Measurements from ENCODE around the gene PPP3CB.
"Not testable (repeated sequence)": the region's sequence is repeated elsewhere in the genome, so short reads cannot be mapped to it uniquely, and the experiment has no call there.

Gene PPP3CB

DNA sequence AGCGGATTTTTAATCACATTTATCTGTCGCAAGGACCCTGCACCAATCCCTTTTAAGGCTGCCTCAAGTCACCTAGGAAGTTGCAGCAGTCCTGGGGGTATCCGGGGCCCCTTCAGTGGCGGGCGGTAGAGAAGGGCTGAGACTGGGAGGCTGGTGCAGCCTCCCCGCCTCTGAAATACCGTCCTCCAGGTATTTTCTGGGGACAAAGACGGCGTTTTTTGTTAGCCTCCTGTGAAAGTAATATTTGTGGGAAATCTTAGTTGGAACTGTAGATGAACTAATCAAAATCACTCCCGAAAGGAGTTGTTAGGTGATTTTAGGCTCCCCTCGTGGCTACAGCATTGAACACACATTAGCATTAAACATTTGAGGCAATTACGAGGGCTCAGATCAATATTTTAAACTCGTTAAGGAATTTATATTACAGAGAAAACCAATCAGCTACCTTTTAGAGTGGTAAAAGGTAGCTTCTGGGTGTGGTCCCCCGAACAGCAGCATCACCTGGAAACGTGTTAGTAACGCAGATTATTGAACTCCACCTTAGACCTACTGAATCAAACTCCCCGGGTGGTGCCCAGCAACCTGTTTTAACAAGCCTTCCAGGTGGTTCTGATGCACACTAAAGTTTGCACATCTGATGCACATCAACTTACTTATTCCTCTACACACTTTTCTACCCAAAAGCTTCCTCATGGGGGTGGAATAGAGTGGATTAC, 81.4 kb downstream of the PPP3CB start:
- no peak for DNase-seq (ENCODE audit: low read depth)

DNA sequence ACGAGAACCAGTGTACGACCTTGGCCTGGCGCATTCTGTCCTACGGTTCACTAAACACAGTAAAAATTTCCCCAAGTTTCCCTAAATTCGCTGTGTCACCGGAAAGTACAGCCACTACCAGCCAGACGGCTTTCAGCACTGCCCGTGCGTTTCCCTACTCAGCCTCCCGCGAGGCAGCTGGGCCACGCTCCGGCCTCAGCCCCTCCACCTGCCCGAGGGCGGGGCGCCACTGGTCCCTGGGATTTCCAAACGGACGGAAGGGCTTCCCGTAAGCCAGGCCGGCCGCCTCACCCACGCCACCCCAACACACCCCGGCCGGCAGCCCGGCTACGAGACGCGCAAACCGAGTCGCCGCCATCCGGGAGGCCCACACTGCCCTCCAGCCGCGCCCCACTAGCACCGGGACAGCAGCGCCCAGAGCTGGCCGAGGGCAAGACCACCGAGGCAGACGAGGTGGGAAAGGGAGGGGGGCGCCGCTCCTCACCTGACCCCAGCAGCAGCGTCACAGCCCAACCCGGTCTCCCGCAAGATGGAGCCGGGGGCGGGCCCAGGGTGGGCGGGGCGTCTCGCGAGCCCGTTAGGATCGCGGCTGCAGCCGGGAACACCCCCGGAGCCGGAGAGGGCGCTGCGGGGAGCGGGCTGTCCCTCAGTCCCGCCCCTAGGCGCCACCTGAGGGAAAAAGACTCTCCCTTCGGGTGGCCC, 82.1 kb downstream of the PPP3CB start, which contains the start of gene ANXA7:
Gene ANXA7 (minus strand): TSS at position 531 of the 702 bp plus-strand sequence. CDS start 13,202 bp downstream, outside the sequence.
- DNase-seq (ENCODE audit: low read depth): peak; percentile 89

DNA sequence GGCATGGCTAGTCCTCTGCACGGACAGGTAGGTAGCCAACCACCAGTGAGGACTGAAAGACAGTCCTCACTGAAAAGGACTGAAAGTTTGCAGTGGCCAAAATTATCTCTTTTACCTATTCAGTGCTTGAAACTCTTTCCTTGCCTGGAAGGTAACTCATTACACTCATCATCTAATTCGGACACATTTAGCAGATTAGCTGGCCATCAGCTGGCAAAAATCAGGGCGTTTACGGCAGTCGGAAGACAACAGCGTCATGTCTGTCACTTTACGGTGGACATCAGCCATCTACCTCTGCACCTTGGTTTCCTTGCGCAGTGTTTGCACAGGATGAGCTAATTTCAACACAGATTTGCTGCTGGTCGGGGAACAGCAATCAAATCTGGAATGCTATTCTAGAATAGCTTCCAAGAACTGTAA, 82.7 kb downstream of the PPP3CB start:
- DNase-seq (ENCODE audit: low read depth): peak; percentile 11

DNA sequence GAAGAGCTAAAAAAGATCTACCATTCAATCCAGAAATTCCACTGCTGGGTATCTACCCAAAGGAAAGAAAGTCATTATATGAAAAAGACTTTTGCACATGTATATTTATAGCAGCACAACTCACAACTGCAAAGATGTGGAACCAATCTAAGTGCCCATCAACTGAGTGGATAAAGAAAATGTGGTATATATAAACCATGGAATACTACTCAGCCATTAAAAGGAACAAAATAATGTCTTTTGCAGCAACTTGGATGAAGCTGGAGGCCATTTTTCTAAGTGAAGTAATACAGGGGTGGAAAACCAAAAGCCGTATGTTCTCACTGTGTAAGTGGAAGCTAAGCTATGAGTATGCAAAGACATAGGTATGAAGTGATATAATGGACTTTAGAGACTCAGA, 84.9 kb downstream of the PPP3CB start:
- DNase-seq (ENCODE audit: low read depth): no peak

DNA sequence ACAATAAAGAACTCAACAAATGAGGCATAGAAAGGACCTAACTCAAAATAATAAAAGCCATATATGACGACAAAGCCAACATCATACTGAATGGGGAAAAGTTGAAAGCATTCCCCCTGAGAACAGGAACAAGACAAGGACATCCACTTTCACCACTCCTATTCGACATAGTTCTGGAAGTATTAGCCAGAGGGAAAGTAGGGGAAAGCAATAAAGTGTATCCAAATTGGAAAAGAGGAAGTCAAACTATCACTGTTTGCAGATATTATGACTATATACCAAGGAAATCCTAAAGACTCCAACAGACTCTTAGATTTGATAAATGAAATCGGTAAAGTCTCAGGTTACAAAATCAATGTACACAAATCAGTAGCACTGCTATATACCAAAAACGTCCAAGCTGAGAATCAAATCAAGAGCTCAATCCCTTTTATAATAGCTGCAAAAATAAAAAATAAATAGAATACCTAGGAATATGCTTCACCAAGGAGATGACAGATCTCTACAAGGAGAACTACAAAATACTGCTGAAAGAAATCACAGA, 86.8 kb downstream of the PPP3CB start:
- DNase-seq (ENCODE audit: low read depth): no peak

DNA sequence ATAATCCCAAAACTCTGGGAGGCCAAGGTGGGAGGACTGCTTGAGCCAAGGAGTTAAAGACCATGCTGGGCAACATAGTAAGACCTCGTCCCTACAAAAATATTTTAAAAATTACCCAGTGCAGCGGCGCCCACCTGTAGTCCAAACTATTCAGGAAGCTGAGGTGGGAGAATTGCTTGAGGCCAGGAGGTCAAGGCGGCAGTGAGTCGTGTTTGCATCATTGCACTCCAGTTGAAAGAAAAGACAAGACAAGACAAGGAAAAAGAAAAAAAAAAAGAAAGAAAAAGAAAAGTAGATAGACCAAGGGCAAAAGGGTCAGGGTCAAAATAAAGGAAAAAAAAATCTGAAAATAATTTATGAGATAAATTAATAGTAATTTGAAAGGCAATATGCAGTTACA, 87.8 kb downstream of the PPP3CB start:
- no peak for DNase-seq (ENCODE audit: low read depth)

DNA sequence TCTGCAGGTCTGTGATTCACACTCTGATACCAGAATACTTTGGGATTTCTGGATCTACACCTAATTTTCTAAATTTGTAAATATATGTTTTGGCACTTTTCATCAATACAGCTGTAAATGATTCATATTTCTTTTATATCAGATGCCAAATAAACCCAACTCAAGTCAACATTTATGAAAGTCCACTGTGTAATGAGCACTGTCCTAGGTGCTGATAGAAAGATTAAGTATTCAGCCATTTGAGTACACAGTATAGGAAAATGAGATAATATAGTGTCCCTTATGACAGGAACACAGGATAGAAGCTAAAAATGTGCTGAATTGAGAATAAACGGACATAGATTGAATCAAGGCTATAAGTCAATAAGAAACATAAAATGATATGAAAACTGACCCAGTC, 88.3 kb downstream of the PPP3CB start:
- DNase-seq (ENCODE audit: low read depth): no peak

DNA sequence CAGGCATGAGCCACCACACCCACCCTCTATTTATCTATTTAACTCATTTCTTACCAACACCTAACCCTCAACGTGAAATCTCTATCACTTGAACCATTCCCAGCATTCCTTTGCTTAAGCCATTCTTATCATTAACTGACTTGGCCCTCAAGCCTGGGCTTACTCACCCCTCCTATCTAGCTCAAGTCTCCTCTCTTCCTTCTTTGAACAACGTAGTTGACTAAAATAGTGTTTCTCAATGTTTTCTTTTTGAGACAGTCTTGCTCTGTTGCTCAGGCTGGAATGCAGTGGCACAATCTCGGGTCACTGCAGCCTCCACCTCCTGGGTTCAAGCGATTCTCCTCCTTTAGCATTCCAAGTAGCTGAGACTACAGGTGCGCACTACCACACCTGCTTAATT, 89.0 kb downstream of the PPP3CB start:
- DNase-seq (ENCODE audit: low read depth): no peak

DNA sequence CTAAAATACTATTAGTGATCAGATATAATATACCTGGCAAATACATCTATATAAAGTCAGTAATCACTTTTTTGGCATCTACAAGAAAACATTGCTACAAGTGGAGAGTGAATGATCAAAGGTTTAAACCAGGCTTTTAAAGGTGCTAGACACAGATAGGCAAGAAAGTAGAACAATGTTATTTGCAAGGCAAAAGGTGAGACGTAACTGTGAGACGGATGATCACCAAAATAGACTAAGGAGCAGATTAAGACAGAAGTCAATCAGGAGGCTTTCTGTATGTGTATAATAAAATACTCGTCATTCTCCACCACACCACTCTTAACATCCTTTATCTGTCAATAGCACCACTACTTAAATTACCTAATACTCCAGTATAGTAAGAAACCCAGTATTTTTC, 90.3 kb downstream of the PPP3CB start:
- no peak for DNase-seq (ENCODE audit: low read depth)

DNA sequence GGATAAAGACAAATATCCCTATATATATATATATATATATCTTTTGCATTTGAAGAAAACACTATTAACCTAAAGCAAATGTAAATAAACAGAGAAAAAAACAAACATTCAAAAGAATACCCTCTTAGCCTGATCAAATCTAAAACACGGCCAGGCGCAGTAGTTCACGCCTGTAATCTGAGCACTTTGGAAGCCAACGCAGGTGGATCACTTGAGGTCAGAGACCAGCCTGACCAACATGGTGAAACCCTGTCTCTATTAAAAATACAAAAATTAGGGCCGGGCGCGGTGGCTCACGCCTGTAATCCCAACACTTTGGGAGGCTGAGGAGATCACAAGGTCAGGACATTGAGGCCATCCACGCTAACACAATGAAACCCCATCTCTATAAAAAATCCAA, 91.1 kb downstream of the PPP3CB start:
- no peak for DNase-seq (ENCODE audit: low read depth)

DNA sequence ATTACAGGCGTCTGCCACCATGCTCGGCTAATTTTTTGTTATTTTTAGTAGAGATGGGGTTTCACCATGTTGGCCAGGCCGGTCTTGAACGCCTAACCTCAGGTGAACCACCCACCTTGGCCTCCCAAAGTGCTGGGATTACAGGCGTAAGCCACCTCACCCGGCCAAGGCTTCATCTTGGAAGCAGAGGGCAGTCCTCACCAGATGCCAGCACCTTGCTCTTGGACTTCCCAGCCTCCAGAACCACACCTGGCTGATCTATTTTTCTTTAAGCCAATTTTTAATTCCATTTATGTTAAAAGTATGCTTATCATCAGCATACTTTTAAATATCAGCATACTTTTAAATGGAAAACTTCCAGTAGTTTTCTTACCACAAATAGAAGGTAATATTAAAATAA, 94.2 kb downstream of the PPP3CB start:
- no peak for DNase-seq (ENCODE audit: low read depth)

DNA sequence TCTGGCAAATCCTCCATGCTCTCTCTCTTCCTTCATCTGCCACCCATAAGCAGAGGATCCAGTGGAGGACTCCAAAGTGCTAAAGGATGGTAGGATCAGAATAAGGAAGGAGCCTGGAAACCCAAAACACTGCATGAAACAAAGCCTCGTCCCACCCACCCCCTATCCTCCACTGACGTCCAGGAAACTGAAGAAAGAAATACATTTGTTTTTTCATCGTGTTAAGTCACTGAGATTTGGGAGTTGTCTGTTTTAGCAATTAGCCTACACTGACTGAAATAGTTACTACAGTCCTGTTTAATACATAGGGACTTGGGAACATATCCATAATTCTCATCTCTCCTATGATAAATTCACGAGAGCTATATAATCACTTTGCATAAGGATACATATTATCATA, 96.8 kb downstream of the PPP3CB start:
- no peak for DNase-seq (ENCODE audit: low read depth)

DNA sequence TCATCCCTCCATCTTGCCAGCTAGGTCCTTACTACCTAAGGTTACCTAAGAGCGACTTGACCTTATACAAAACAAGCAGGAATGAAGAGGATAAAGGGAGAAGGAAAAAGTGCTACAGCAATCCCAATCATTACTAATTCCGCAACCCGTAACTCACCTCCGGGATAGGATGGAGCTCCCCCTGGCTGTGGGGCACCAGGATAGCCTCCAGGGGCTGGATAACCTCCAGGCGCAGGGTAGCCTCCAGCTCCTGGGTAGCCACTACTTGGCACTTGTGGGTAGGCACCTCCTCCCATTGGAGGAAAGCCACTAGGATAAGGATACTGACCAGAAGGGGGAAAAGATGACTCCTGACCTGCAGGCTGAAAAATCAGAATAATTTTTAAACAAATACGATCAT, 97.8 kb downstream of the PPP3CB start:
- DNase-seq (ENCODE audit: low read depth): no peak

DNA sequence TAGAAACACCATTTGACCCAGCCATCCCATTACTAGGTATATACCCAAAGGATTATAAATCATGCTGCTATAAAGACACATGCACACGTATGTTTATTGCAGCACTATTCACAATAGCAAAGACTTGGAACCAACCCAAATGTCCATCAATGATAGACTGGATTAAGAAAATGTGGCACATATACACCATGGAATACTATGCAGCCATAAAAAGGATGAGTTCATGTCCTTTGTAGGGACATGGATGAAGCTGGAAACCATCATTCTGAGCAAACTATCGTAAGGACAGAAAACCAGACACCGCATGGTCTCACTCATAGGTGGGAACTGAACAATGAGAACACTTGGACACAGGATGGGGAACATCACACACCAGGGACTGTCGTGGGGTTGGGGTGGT, 101.5 kb downstream of the PPP3CB start:
- not testable (repeated sequence) for DNase-seq (ENCODE audit: low read depth)

DNA sequence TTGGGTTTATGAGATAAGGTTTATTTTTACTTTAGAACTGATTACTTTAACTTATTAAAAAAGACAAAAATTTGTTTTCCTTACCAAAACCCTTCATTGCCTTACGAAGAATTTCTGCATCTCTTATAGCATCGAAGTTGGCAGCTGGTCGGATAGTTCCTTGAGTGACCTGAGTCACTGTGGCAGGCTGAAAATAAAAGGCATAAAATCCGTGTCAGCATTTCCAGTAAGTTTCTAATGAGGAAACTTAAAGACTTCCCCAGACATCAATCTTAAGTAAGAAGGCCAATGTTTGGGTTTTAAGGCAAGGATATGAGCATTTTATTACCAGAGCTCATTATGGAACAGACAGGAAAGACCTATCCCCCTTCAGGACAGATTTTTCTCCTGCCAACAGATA, 107.6 kb downstream of the PPP3CB start:
- no peak for DNase-seq (ENCODE audit: low read depth)

DNA sequence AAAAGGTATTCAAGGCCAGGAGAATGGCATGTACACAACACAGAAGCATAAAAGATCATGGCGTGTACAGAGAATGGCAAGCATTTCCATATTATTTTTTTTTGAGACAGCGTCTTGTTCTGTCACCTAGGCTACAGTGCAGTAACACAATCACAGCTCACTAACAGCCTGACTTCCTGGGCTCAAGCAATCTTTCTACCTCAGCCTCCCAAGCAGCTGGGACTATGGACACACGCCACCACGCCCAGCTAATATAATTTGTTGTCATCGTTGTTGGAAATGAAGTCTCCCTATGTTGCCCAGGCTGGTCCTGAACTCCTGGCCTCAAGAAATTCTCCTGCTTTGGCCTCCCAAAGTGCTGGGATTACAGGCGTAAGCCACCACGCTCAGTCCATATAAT, 109.2 kb downstream of the PPP3CB start:
- DNase-seq (ENCODE audit: low read depth): no peak
